ENCODE data around the gene RWDD1.

DNA sequence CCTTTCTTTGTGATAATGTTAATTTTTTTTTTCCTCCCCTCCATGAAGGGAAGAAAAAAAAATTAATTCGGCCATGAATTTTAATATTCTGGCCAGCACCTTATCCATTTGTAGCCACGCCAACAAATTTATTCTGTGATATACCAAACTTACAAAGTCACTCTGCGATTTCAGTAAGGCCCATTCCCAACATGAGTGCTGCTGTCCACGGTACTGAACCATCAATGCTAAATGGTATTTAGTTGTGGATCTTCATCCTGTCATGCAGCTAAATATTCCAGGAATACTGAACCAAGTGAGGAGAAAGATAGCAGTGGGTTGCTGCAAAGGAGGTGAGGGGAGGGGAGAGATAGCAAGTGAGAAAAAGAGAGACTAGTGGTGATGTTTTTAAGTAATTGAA lies 25.5 kb downstream of the RWDD1 start:
- no peak for TF ChIP-seq EZH2 (IDR thresholded peaks at IDR 0.05; ENCODE audit: low read length, missing control alignments)
- TF ChIP-seq, protein P1, sequence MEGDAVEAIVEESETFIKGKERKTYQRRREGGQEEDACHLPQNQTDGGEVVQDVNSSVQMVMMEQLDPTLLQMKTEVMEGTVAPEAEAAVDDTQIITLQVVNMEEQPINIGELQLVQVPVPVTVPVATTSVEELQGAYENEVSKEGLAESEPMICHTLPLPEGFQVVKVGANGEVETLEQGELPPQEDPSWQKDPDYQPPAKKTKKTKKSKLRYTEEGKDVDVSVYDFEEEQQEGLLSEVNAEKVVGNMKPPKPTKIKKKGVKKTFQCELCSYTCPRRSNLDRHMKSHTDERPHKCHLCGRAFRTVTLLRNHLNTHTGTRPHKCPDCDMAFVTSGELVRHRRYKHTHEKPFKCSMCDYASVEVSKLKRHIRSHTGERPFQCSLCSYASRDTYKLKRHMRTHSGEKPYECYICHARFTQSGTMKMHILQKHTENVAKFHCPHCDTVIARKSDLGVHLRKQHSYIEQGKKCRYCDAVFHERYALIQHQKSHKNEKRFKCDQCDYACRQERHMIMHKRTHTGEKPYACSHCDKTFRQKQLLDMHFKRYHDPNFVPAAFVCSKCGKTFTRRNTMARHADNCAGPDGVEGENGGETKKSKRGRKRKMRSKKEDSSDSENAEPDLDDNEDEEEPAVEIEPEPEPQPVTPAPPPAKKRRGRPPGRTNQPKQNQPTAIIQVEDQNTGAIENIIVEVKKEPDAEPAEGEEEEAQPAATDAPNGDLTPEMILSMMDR (conservative IDR thresholded peaks at IDR 0.05 in 1 of 2, IDR thresholded peaks at IDR 0.05 in 1 of 2; ENCODE audit: low read depth in 1 of 2, low read length in 2 of 2): no peak
